PFSK-1 (cell line): ENCODE data around the gene OR10H2.

Experiments used
- FOXP2 ChIP-seq: optimal IDR thresholded peaks from 2 replicates; pipeline ENCODE3; 2011; ENCODE audit warnings: borderline replicate concordance, control low read depth, inconsistent platforms; ENCODE audit not compliant: insufficient read depth; ENCODE audit errors: extremely low read length, extremely low read depth
- POLR2AphosphoS5 ChIP-seq: IDR thresholded peaks from 2 replicates; pipeline ENCODE4 v1.6.1; 2012; ENCODE audit warnings: low read depth, mild to moderate bottlenecking, control low read depth, low read length, moderate library complexity
- SIN3A ChIP-seq: IDR thresholded peaks from 2 replicates; pipeline ENCODE4 v1.6.1; 2012; ENCODE audit warnings: mild to moderate bottlenecking, low read length, moderate library complexity, borderline replicate concordance; ENCODE audit not compliant: insufficient read depth
- TAF1 ChIP-seq: IDR thresholded peaks from 2 replicates; pipeline ENCODE4 v1.6.1; 2012; ENCODE audit warnings: low read length, control low read depth, borderline replicate concordance; ENCODE audit not compliant: insufficient read depth
- TF ChIP-seq, protein P1 (sequence below), 2 experiments: IDR thresholded peaks; 2 replicates each; pipeline versions ENCODE4 v1.6.1 to v1.8.0; 2011 to 2012; ENCODE audit warnings: low read depth in 2 of 2, low read length in 2 of 2, control low read depth in 1 of 2, inconsistent platforms in 1 of 2, mild to moderate bottlenecking in 1 of 2, moderate library complexity in 1 of 2; ENCODE audit not compliant: insufficient read depth in 1 of 2

GRCh38 chr19:15733895-15734294 is 6.1 kb downstream of the OR10H2 start:
- TF ChIP-seq, protein P1, sequence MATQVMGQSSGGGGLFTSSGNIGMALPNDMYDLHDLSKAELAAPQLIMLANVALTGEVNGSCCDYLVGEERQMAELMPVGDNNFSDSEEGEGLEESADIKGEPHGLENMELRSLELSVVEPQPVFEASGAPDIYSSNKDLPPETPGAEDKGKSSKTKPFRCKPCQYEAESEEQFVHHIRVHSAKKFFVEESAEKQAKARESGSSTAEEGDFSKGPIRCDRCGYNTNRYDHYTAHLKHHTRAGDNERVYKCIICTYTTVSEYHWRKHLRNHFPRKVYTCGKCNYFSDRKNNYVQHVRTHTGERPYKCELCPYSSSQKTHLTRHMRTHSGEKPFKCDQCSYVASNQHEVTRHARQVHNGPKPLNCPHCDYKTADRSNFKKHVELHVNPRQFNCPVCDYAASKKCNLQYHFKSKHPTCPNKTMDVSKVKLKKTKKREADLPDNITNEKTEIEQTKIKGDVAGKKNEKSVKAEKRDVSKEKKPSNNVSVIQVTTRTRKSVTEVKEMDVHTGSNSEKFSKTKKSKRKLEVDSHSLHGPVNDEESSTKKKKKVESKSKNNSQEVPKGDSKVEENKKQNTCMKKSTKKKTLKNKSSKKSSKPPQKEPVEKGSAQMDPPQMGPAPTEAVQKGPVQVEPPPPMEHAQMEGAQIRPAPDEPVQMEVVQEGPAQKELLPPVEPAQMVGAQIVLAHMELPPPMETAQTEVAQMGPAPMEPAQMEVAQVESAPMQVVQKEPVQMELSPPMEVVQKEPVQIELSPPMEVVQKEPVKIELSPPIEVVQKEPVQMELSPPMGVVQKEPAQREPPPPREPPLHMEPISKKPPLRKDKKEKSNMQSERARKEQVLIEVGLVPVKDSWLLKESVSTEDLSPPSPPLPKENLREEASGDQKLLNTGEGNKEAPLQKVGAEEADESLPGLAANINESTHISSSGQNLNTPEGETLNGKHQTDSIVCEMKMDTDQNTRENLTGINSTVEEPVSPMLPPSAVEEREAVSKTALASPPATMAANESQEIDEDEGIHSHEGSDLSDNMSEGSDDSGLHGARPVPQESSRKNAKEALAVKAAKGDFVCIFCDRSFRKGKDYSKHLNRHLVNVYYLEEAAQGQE (IDR thresholded peaks at IDR 0.05; ENCODE audit: insufficient read depth in 1 of 2, low read depth in 2 of 2, low read length in 2 of 2): no peak
- TF ChIP-seq POLR2AphosphoS5: no peak
- TF ChIP-seq SIN3A: no peak
- TF ChIP-seq TAF1: no peak
- no peak for TF ChIP-seq FOXP2
